ENCODE results near the gene UTP3.
"Not testable (repeated sequence)": the region's sequence is repeated elsewhere in the genome, so short reads cannot be mapped to it uniquely, and the experiment has no call there.

Gene UTP3

DNA sequence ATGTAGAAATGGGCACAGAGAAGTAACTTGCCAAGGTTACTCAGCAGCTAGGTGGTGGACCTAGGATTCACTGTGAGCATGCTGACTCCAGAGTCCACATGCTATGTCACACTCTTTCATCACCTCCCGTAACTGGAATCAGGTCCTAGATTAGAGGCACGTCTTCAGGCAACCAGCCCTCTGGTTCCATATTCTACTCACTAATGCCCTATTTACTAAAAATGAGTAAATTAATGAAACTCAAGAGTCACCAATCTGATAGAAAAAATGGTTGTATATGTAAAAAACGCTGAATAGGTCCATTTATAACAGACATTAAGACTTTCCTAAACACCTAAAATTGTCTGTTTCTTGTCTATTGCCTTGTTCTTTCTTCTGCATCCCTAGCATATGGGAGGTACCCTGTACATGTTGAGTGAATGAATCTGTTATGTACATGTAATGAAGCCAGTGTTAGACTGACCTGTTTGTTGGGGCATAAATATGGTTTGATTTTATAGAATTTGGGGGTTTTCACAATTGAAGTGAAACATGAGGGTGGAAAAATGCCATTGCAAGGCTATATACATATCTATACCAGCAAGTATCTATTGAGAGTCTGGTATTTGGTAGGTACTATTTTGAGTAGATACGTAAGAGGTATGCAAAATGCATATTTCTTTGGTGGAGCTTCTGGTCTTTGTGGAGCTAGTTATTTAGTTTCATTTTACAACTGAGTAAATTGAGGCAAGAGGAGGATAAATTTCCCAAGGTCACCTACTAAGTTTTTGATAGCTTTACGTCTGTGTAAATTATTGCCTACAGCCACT lies 26.0 kb downstream of the UTP3 start:
- in situ Hi-C loops (cut with HindIII; ENCODE audit: low sequenced_read_pairs) = no loop called here

DNA sequence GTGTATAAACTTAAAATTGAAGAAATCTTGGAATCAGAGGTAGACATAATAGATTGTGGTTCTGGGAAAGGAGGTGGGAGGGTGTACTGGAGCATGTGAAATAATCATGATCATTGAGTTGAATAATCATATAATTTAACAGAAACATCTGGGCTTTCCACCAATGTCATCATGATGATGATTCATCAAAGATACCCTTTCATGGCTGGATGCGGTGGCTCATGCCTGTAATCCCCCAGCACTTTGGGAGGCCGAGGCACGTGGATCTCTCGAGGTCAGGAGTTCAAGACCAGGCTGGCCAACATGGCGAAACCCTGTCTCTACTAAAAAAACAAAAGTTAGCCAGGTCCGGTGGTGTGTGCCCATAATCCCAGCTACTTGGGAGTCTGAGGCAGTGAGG lies 26.8 kb downstream of the UTP3 start:
- in situ Hi-C loops (cut with HindIII; ENCODE audit: low sequenced_read_pairs) = no loop called here

DNA sequence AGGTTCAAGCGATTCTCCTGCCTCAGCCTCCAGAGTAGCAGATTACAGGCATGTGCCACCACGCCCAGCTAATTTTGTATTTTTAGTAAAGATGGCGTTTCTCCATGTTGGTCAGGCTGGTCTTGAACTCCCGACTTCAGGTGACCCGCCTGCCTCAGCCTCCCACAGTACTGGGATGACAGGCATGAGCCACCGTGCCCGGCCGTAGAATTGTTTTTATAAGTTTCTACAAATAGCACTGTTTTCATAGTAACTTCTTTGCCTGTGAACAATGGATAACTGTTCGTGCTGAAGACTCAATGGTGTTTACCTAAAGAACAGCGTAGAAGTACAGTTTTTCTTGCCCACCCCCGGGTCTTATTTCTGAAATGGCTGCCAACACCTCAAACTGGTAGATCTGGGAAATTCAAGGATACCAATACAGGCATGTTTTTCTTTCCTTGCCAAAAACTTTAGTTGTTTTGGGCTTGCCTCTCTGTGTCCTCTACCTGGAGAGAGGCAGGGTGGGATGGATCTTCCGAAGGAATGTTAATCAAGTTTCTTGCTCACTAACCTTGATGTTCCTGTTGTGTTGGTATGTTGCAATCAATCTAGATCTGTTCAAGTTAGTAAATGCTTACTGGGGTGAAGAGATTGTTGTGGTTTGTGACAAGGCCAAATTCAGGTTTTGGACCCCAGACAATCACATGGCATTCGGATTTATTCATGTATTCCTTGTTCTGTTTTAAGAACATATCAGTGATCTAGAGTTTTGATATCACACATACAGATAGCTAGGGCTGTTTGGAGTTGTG lies 30.7 kb downstream of the UTP3 start:
- in situ Hi-C loops (cut with HindIII; ENCODE audit: low sequenced_read_pairs) = no loop called here

DNA sequence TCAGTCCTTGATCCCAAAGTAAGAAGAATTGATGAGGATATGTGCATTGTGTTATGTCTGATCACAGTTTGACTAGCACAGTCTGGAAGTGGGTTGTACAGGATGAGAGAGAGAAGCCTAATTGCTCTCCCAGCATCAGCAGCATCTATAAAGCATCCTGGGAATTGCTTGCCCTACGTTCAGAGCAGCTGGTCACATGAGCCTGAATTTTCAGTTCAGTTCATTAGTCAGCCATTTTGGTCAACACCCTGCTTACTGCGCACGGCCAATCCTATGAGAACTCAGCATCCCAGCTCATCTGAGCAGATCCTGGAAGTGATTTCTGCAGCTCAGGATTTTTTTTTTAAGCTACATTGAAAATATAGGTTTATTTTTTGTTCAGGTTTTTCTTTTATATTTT lies 33.4 kb downstream of the UTP3 start, which contains the start of gene RUFY3:
RUFY3 (plus strand) TSS at position 218 of the 400 bp plus-strand sequence. CDS start 610 bp downstream, outside the sequence.
- in situ Hi-C loops (cut with HindIII; ENCODE audit: low sequenced_read_pairs) = no loop called here

DNA sequence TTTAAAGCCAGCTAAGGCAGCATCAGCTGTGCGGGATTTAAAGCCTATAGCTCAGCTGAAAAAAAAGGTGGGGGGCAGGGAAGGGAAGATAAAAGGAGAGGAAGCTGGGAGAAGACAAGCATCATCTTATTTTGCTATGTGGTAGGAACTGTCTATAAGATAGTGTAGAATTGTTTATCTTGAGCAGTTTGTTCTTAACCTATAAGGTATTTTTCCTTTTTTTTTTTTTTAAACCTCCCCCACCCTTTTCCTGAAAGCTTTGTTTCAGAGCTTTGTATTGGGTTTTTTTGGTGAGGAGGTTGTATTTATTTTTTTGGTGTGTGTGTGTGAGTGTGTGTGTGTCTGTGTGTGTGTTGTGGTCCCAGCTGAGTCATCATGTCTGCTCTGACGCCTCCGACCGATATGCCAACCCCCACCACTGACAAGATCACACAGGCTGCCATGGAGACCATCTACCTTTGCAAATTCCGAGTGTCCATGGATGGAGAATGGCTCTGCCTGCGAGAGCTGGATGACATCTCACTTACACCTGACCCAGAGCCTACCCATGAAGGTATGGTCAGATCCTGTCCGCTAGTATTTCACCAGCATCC lies 34.0 kb downstream of the UTP3 start:
- in situ Hi-C loops (cut with HindIII; ENCODE audit: low sequenced_read_pairs) = no loop called here

DNA sequence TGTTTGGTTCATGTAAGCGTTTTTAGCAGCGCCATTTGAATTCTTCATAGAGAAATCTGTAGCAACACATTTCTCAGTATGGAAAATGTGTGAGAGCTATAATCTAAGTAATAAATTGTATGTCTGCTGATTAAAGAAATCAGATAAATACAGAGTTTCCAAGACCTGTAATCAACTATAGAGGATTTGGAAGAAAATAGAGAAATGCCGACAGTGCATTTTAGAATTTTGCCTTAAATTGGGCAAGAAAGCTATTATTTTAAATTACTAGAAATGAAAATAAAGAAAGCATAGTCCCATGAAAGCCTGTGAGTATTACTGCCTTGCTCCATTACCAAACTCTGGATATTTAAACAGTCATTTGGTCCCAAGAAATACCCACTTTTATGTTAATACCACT lies 36.1 kb downstream of the UTP3 start:
- in situ Hi-C loops (cut with HindIII; ENCODE audit: low sequenced_read_pairs) = no loop called here

DNA sequence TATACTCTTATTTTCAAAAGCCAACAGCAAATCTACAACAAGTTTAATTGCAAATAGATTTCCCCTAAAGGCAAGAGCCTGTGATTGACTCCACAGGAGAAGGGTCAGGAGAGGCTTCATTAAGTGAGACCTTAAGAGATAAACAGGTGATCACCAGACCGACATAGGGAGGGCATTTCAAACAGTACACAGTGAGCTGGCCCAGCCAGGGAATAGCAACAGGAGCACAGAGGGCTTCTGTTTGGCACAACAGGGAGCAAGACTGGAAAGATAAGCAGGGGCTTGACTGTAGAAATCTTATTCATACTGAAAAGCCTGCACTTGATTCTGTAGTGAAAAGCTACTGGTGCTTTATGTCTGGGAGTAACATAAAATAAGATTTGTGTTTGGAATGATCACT lies 37.3 kb downstream of the UTP3 start:
- in situ Hi-C loops (cut with HindIII; ENCODE audit: low sequenced_read_pairs) = no loop called here

DNA sequence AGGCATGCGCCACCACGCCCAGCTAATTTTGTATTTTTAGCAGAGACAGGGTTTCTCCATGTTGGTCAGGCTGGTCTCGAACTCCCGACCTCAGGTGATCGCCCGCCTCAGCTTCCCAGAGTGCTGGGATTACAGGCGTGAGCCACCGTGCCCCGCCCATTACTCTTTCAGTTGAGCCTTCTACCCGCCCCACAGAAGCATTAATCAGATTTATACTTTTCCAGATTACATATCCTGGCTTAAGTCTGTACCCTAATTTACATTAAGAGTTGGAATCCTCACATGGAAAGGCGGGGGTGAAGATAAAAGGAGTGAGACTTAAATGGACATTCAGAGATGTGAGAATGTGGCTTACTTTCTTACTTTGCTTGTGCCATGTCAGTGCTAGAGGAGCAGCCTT lies 38.2 kb downstream of the UTP3 start:
- in situ Hi-C loops (cut with HindIII; ENCODE audit: low sequenced_read_pairs) = not testable (repeated sequence)

DNA sequence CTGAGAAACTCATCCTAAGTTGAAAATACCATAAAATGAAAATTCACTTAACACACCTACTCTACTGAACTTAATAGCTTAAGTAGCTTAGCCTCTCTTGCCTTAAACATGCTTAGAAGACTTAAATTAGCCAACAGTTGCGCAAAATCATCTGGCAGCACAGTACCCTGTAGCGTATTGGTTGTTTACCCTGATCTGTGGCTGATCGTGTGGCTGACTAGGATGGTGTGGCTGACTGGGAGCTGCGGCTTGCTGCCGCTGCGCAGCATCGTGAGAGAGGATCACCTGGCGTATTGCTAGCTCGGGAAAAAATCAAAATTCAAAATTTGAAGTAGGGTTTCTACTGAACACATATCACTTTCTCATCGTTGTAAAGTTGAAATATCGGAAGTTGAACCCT lies 39.8 kb downstream of the UTP3 start:
- in situ Hi-C loops (cut with HindIII; ENCODE audit: low sequenced_read_pairs) = no loop called here

DNA sequence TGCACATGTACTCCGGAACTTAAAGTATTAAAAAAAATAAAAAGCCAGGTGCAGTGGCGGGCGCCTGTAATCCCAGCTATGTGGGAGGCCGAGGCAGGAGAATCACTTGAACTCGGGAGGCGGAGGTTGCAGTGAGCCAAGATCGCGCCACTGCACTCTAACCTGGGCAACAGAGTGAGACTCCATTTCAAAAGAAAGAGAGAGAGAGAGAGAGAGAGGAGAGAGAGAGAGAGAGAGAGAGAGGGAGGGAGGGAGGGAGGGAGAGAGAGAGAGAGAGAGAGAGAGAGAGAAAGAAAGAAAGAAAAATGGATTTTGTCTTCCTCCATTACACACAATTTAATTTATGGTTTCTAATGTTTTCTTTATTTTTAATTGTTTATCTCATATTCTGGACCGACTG lies 44.5 kb downstream of the UTP3 start:
- in situ Hi-C loops (cut with HindIII; ENCODE audit: low sequenced_read_pairs) = not testable (repeated sequence)

DNA sequence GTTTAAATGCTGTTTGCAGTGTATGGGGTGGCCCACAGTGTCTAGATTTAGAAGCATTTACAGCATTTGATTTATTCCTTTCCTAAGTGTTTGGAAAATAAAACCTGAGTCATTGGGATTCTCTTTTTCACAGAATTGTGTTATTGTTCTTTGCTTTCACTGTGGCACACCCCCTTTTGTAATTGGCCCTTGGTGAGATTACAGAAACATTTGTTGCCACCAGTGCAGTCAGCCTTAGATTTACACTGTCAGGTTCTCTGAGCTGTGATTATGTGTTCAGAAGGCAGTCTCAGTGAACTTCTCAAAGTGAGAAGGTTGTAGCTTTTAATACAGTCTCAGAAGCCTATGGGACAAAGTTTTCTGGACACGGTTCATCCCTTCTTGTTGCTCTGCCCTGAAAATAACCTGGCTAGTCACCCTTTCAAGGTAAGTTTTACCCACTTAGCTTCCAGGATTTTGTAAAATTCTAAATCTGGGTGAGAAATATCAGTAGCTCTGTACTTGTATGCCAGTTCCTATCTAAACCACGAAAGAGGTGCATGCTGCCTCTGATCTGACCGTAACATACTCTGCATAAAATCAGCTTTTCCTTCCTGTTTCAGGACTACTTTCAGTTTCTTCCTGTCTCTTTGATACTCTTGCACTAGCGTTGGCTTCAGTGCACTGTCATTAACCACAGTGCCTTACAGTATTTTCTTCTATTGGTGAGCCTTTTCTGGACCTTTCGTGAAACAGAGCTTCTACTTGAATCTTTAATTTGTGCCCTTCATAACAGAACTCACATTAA lies 46.0 kb downstream of the UTP3 start:
- in situ Hi-C loops (cut with HindIII; ENCODE audit: low sequenced_read_pairs) = no loop called here

DNA sequence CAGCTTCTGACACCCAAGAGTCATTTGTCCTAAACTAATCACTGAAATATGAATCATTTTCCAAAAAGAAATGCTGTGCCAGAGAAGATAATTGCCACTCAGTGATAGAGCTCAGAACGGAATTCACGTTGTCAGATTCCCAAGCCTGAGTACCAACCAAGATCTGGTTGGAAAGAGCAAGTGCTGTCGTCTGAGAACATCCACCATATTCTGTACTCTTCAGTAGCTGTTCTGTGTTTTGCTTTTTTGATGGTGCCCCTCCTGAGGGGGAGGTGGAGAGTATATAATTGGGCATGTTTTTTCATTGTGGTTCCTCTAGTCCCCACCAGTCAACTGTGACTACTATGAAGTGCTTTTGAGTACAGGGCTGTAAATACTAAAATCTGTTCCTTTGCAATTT lies 46.6 kb downstream of the UTP3 start:
- in situ Hi-C loops (cut with HindIII; ENCODE audit: low sequenced_read_pairs) = loop anchor here (5.0 kb wide), 1 partner anchor 82 kb away; no protein-coding TSS in a partner anchor

DNA sequence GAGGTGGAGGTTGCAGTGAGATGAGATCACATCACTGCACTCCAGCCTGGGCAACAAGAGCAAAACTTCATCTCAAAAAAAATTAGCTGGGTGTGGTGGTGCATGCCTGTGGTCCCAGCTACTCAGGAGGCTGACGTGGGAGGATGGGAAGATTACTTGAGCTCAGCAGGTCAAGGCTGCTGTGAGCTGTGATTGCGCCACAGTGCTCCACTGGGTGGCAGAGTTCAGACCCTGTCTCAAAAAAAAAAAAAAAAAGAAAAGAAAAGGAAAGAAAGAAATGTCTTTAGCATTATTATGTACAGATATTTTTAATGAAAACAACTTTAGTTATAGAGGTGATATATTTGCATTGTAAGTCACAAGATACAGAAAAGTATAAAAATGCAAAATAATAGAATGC lies 47.6 kb downstream of the UTP3 start:
- in situ Hi-C loops (cut with HindIII; ENCODE audit: low sequenced_read_pairs) = loop anchor here (5.0 kb wide), 1 partner anchor 81 kb away; no protein-coding TSS in a partner anchor

DNA sequence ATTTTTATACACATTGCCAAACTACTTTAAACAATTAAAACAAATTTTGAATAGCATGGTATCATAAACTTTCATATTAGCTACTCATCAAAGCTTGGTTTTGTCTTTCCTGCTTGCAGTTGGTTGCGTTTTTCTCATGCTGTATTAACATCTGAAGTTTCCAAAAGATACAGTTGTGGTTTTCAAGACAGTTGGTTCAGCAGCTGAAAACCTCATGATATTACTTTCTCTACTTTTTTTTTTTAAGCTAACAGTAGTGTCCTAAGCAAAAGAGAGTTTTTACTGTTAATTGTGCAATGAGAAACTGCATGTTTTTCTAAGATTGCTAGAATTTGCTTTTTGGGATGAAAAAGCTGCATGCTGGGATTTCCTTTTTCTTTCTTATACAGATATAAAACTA lies 48.7 kb downstream of the UTP3 start:
- in situ Hi-C loops (cut with HindIII; ENCODE audit: low sequenced_read_pairs) = loop anchor here (5.0 kb wide), 1 partner anchor 80 kb away; no protein-coding TSS in a partner anchor

DNA sequence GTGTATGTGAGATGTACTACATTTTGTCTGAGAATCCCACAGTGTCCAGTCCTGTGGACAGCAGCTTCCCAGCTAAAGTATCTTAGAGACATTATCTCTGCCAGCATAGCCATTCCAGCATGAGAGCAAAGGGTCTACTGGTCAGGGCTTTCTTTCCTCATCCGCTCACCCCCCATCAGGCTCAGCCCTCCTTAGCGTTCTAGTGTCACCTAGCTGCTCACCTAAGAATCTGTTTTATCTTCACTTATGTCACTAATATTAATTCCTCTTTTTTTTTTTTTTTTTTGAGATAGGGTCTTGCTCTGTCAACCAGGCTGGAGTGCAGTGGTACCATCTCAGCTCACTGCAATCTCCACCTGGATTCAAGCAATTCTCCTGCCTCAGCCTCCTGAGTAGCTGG lies 49.1 kb downstream of the UTP3 start:
- in situ Hi-C loops (cut with HindIII; ENCODE audit: low sequenced_read_pairs) = loop anchor here (5.0 kb wide), 1 partner anchor 80 kb away; no protein-coding TSS in a partner anchor

DNA sequence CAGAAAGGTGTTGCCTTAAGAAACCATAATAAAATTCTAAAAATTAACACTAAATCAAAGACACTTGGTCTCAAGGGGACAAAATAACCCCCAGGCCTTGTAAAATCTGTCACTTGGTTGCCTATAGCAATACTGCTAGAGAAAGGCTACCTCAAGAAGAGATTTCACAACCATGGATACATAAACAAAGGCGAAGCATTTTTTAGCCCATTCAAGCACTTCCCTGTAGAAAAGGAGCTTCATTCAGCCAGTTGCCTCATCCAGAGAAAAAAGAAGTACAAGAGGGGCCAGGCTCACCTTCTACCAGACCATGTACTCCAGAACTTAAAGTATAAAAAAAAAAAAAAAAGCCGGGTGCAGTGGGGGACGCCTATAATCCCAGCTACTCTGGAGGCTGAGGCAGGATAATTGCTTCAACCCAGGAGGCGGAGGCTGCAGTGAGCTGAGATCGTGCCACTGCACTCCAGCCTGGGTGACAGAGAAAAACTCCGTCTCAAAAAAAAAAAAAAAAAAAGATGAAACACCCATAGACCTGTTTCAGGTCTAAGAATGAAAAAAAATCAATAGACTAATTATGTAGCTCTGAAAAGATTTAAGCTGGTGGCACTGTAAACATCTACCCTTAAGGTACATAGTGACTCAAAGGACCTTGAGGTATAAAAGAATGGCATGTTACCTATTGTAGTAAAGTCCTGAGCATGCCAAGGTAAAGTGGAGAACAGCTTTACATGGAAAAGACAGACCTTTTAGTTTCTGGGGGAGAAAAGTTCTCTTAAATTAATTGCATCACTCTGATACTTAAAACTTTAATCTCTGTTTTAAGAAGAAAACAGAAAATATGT lies 51.4 kb downstream of the UTP3 start:
- in situ Hi-C loops (cut with HindIII; ENCODE audit: low sequenced_read_pairs) = loop anchor here (5.0 to 10.0 kb wide), 2 partner anchors 45 to 78 kb away; no protein-coding TSS in a partner anchor

Data from endothelial cell of hepatic sinusoid (primary cell).